Measurements from ENCODE around the gene RSRP1. TPM values are rescaled to one million over a fixed set of nuclear protein-coding genes. Genes with fewer than 3 reads are reported as not detected.

Gene RSRP1
- total RNA-seq, 1 experiment from 2014 or later, result 82.9 TPM

GRCh38 chr1:25195835-25196234, 51.4 kb downstream of the RSRP1 start:
- Histone ChIP-seq H3K9ac (ENCODE audit: low read length) (no peak overlapping the region), H2AFZ (ENCODE audit: low read depth, low read length, poor library complexity, severe bottlenecking) (no peak overlapping the region), H3K4me2 (ENCODE audit: low read length) (no peak overlapping the region), H3K27me3 (ENCODE audit: insufficient read depth, low read length) (no peaks in the 10 kb centered on the region), H3K36me3 (ENCODE audit: control insufficient read depth in 1 of 2, insufficient read depth in 2 of 2, low read length in 2 of 2) (no peaks in the 10 kb centered on the region), H3K4me3 (replicated peaks in 1 of 2; ENCODE audit: low read depth in 1 of 2, low read length in 2 of 2) (no peak overlapping the region), H4K20me1 (ENCODE audit: insufficient read depth) (no peaks in the 10 kb centered on the region), H3K9me3 (ENCODE audit: control insufficient read depth in 1 of 2, insufficient read depth in 1 of 2, low read depth in 1 of 2, low read length in 2 of 2) (no peaks in the 10 kb centered on the region), H3K27ac (ENCODE audit: low read depth, low read length) (no peak overlapping the region), H3K79me2 (ENCODE audit: insufficient read depth, low read length) (no peaks in the 10 kb centered on the region), H3K4me1 (ENCODE audit: control insufficient read depth in 1 of 2, insufficient read depth in 2 of 2, low read length in 2 of 2) (peaks cover 0 to 6% of the 10 kb centered on the region in 2 experiments; a peak in 1 of 4 replicates), H3K9me2 (ENCODE audit: insufficient read depth) (no peaks in the 10 kb centered on the region)
- CTCF ChIA-PET, result no interaction called here
- DNase-seq (ENCODE audit: low read depth, low spot score) (no peak), ATAC-seq (no peak)
- TF ChIP-seq EZH2phosphoT487 (IDR thresholded peaks at IDR 0.05; ENCODE audit: borderline replicate concordance) (no peak), CEBPB (IDR thresholded peaks at IDR 0.05; ENCODE audit: low read depth) (no peak), ZBTB33 (IDR thresholded peaks at IDR 0.05; ENCODE audit: extremely low read depth, insufficient replicate concordance, low read length) (no peak), POLR2A (IDR thresholded peaks at IDR 0.05; ENCODE audit: borderline replicate concordance, extremely low read depth, insufficient read depth, insufficient read length) (no peak), ELF1 (IDR thresholded peaks at IDR 0.05; ENCODE audit: borderline replicate concordance, low read depth) (no peak), EGR1 (IDR thresholded peaks at IDR 0.05; ENCODE audit: low read depth) (no peak), ATF3 (IDR thresholded peaks at IDR 0.05) (no peak), SP1 (IDR thresholded peaks at IDR 0.05; ENCODE audit: low read depth) (no peak), CBX3 (IDR thresholded peaks at IDR 0.05; ENCODE audit: low read depth) (no peak), JUND (IDR thresholded peaks at IDR 0.05) (no peak), EZH2 (IDR thresholded peaks at IDR 0.05) (no peak)
- RAD21 ChIA-PET (ENCODE audit: low non-redundant PET in 1 of 2, low total read pairs in 2 of 2, uncharacterized antibody in 2 of 2, unreplicated experiment in 2 of 2), result interaction anchor here in 1 of 2 experiments (1.0 kb wide), 1 partner anchor 76 kb away, joined by 3 read pairs; no protein-coding TSS in a partner anchor
- POLR2A ChIA-PET, result no interaction called here
- intact Hi-C loops (cut with micrococcal nuclease), result no loop called here
- BruUV-seq (replicated peaks), result no TSS peak
